DND-41 (cell line): ENCODE data around the gene CCT7.

Source experiments
- ATAC-seq: fragments of 200-7000 bp; cut with Tn5 transposase; 3 replicates; pipeline ENCODE4 v1.9.1; 2021; ENCODE audit warnings: low read depth; ENCODE audit not compliant: insufficient read depth
- DNase-seq: peaks from one replicate; pipeline ENCODE4 v3.0.0-alpha.2; 2020
- H2AFZ ChIP-seq: 2 replicates; pipeline ENCODE4 v1.6.0; 2012; ENCODE audit warnings: low read depth, low read length
- H3K27ac ChIP-seq: 2 replicates; pipeline ENCODE4 v1.5.1; 2012; ENCODE audit warnings: low read length, inconsistent platforms
- H3K27me3 ChIP-seq: fragments of 200-600 bp; sonication (generic); 2 replicates; pipeline ENCODE4 v1.6.0; 2012; ENCODE audit warnings: low read length, mild to moderate bottlenecking, inconsistent platforms; ENCODE audit not compliant: insufficient read depth, poor library complexity
- H3K36me3 ChIP-seq: 2 replicates; pipeline ENCODE4 v1.5.1; 2012; ENCODE audit warnings: low read length, inconsistent platforms; ENCODE audit not compliant: insufficient read depth
- H3K4me1 ChIP-seq: 2 replicates; pipeline ENCODE4 v1.5.1; 2012; ENCODE audit warnings: mild to moderate bottlenecking, low read length; ENCODE audit not compliant: insufficient read depth
- H3K4me2 ChIP-seq: 2 replicates; pipeline ENCODE4 v1.6.0; 2012; ENCODE audit warnings: mild to moderate bottlenecking, moderate library complexity, low read length, inconsistent platforms; ENCODE audit not compliant: insufficient read depth
- H3K4me3 ChIP-seq, 2 experiments: fragments of 200-600 bp in 1 of 2; shearing (Covaris generic) in 1 of 2; 2 replicates each; pipeline ENCODE4 v1.5.1; 2012 to 2016; ENCODE audit warnings: inconsistent platforms in 2 of 2, low read length in 2 of 2, mild to moderate bottlenecking in 2 of 2, low read depth in 1 of 2, moderate library complexity in 1 of 2
- H3K79me2 ChIP-seq: 2 replicates; pipeline ENCODE4 v1.6.0; 2012; ENCODE audit warnings: low read length, inconsistent platforms; ENCODE audit not compliant: insufficient read depth
- H3K9ac ChIP-seq: 2 replicates; pipeline ENCODE4 v1.6.0; 2012; ENCODE audit warnings: low read depth, mild to moderate bottlenecking, inconsistent platforms, low read length, moderate library complexity
- H3K9me3 ChIP-seq: 2 replicates; pipeline ENCODE4 v1.5.1; 2012; ENCODE audit warnings: low read length, moderate library complexity, mild to moderate bottlenecking, inconsistent platforms; ENCODE audit not compliant: insufficient read depth, severe bottlenecking
- H4K20me1 ChIP-seq: 2 replicates; pipeline ENCODE4 v1.6.0; 2012; ENCODE audit warnings: low read length; ENCODE audit not compliant: insufficient read depth
- CTCF ChIP-seq: IDR thresholded peaks from 2 replicates; pipeline ENCODE4 v1.5.1; 2012; ENCODE audit warnings: borderline replicate concordance, low read length, moderate library complexity, mild to moderate bottlenecking; ENCODE audit not compliant: poor library complexity, severe bottlenecking; ENCODE audit errors: extremely low read depth
- EZH2 ChIP-seq: IDR thresholded peaks from 3 replicates; pipeline ENCODE4 v1.6.1; 2012; ENCODE audit warnings: borderline replicate concordance, low read depth, mild to moderate bottlenecking, moderate library complexity, low read length, inconsistent platforms; ENCODE audit not compliant: severe bottlenecking

Gene CCT7

GRCh38 chr2:73249636-73250035 lies 15.5 kb downstream of the CCT7 start:
- Histone ChIP-seq H3K4me3 (no peak overlapping the region), H3K9me3 (no peaks in the 10 kb centered on the region), H3K27me3 (no peaks in the 10 kb centered on the region), H3K79me2 (peaks cover 23% of the 10 kb centered on the region; the same call in 1 of the 2 replicates), H4K20me1 (peaks cover 56% of the 10 kb centered on the region), H3K9ac (no peak overlapping the region), H2AFZ (no peak overlapping the region), H3K4me1 (no peaks in the 10 kb centered on the region), H3K27ac (no peak overlapping the region), H3K36me3 (peaks cover 97% of the 10 kb centered on the region), H3K4me2 (no peak overlapping the region)
- DNase-seq (no peak), ATAC-seq (no peak)
- TF ChIP-seq EZH2 (no peak), CTCF (no peak)

GRCh38 chr2:73250872-73251846 lies 17.1 kb downstream of the CCT7 start:
- Histone ChIP-seq H2AFZ (no peak overlapping the region), H3K9ac (no peak overlapping the region), H3K4me3 (no peak overlapping the region), H3K9me3 (no peaks in the 10 kb centered on the region), H3K36me3 (peaks cover 97% of the 10 kb centered on the region), H3K27me3 (no peaks in the 10 kb centered on the region), H3K27ac (no peak overlapping the region), H3K79me2 (peaks cover 10% of the 10 kb centered on the region; the same call in 1 of the 2 replicates), H3K4me1 (no peaks in the 10 kb centered on the region), H3K4me2 (no peak overlapping the region), H4K20me1 (peaks cover 55% of the 10 kb centered on the region)
- TF ChIP-seq CTCF: no peak
- no peak for TF ChIP-seq EZH2
- no peak for ATAC-seq
- no peak for DNase-seq

- no peak for ATAC-seq
- Histone ChIP-seq H3K36me3 (peaks cover 86% of the 10 kb centered on the region), H3K9me3 (no peaks in the 10 kb centered on the region), H3K27me3 (no peaks in the 10 kb centered on the region), H3K9ac (no peak overlapping the region), H3K79me2 (0 out of 2 replicates have a peak, but pooled peaks cover 2% of the 10 kb centered on the region), H4K20me1 (peaks cover 53% of the 10 kb centered on the region), H3K4me1 (no peaks in the 10 kb centered on the region), H3K27ac (no peak overlapping the region), H2AFZ (no peak overlapping the region), H3K4me3 (no peak overlapping the region), H3K4me2 (no peak overlapping the region)
- TF ChIP-seq EZH2 (no peak), CTCF (no peak)
- DNase-seq: no peak
These were observed 18.3 kb downstream of the CCT7 start for GRCh38 chr2:73252238-73253027.
